Skeletal muscle cell (primary cell): Measurements from ENCODE around the gene MPP4.
A peak's percentile ranks its signal among the peaks of the same experiment; 100 is the strongest.

Experiments used
- DNase-seq: peaks from one replicate; pipeline ENCODE4 v3.0.0-alpha.2; 2010; ENCODE audit warnings: low read depth
- H3K4me3 ChIP-seq: 2 replicates; pipeline ENCODE4 v1.5.1; 2011; ENCODE audit warnings: low read depth, mild to moderate bottlenecking, control low read depth, low read length, moderate library complexity

MPP4 gene

GRCh38 chr2:201698588-201699226, at the start of gene MPP4:
MPP4 (minus strand) TSS chr2:201698644; CDS start chr2:201693954, 4,690 bp downstream.
- no peak within 1 kb of the TSS for H3K4me3 ChIP-seq
- DNase-seq: peak; percentile 21

GRCh38 chr2:201746551-201746950, 48.1 kb upstream of the MPP4 start:
- no peak overlapping the region for H3K4me3 ChIP-seq
- no peak for DNase-seq

- no peak overlapping the region for H3K4me3 ChIP-seq
- no peak for DNase-seq
Observed at GRCh38 chr2:201735486-201735885, 37.0 kb upstream of the MPP4 start.

- no peak overlapping the region for H3K4me3 ChIP-seq
- no peak for DNase-seq
Observed at GRCh38 chr2:201734111-201734510, 35.7 kb upstream of the MPP4 start.

DNA sequence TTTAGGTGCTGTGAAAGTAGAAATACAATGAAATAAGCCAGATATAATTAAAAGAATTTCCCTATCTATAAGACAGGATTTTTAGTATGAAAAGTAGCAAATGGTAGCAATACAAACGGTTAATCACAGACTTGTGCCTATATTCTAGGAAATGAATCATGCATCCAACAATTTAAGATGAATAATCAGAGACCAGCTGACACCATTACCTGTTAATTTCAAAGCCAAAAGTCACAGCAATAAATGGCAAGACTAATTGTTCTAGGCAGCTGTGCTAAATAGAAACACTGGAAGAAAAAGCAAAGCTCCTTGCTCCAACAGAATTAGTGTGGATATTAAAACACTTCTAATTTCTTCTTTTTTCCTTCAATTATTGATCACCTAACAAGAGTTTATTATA, 35.1 kb upstream of the MPP4 start:
- H3K4me3 ChIP-seq: no peak overlapping the region
- no peak for DNase-seq

DNA sequence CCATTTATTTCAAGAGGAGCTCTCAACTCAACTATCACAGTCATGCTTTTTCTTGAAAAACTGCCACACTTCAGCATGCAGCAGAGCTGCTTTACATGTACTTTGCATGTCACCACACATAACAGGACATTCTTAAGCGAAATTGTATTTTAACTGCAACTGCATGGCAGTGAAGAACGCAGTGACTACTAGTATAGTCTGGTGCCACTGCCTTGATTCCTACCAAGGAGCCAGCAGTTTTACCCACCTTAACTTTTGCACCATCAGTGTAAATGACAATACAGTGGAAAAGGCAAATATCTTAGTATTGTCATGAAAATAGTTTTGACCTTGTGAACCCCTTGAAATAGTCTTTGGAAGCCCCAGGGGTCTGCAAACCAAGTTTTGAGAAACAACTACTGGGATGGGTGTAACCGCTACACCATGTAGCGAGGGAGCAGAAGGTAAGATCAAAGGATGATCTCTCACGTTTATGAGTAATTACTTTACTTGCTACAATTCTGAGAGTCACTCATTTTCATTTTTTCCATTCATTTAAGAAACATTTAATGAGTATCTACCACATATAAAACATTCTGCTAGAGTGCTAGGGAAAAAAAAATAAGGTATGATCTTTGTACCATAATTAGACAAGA, 32.3 kb upstream of the MPP4 start:
- DNase-seq: no peak
- no peak overlapping the region for H3K4me3 ChIP-seq

- no peak overlapping the region for H3K4me3 ChIP-seq
- no peak for DNase-seq
Observed at GRCh38 chr2:201715459-201715858, 17.0 kb upstream of the MPP4 start.

- no peak overlapping the region for H3K4me3 ChIP-seq
- no peak for DNase-seq
Observed at GRCh38 chr2:201712726-201713125, 14.3 kb upstream of the MPP4 start.

DNA sequence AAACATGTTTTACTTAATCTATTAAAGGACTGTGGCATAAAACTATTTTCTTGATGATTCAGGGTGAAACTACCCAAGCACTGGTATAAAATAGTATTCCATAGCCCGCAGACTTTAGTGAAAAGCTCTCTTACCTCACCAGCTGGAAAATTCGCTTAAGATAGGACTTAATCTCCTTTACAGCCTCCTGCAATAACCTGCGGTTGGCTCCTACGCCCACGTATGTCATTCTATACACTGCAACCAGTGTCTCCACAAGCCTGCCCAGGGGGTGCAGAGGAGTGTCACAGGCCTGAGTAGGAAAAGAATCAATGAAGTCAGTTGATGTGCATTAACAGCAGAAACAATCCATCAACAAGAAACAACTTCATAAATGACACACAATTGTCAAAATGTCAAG, 11.3 kb upstream of the MPP4 start:
- no peak for DNase-seq
- H3K4me3 ChIP-seq: no peak overlapping the region

- H3K4me3 ChIP-seq: no peak overlapping the region
- DNase-seq: no peak
Observed at GRCh38 chr2:201709049-201709448, 10.6 kb upstream of the MPP4 start.

DNA sequence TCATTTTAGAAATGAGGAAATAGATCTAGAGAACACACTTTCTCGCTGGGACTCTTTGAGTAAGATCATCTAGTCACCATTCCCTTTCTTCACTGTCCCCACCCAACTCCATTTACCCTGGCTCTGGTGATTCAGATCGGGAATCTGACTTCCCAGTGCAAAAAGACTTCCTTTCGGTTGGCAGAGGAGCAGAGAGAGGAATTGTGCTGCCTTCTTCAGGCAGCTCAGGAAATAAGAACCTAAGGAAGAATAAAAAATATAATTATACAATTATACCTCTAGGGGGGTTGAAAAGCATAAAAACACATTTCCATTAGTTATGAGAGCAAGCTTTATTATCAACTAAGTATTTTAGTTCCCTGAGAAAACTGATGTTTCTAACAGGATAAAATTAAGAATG, 9.3 kb upstream of the MPP4 start:
- DNase-seq: peak; percentile 25
- no peak overlapping the region for H3K4me3 ChIP-seq

DNA sequence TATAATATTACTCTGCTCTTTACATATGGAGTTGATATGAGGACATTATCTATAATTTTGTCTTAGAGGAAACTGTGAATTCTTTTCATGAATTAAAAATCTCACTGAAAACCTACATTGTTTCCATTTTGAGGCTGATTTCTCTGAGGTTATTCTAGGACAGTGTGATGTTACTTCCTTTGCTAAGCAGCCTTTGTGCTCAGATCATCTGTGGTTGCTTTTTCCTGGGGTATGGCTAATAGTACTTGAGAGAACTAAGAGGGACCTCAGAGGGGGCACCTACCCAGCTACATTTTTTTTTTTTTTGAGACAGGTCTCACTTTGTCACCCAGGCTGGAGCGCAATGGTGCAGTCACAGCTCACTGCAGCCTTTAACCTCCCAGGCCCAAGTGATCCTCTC, 8.7 kb upstream of the MPP4 start:
- no peak overlapping the region for H3K4me3 ChIP-seq
- no peak for DNase-seq

DNA sequence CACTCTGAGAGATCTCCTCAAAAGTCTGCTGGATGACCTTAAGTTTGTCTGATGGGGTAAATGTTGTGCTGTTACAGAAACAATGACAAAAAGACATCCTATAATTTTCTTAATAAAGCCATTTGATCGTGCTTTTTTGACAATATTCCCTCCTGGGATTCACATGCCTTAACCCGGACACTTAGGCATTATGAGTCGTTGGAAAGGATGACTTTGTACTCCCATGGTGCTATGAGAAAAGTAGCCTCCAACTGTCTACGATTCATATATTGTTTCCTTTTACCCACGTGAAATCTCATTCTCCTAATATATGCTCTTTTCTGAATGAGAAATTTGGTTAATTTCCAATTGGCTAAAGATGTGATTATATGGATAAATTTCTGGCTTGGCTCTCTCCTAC, 6.1 kb upstream of the MPP4 start:
- no peak overlapping the region for H3K4me3 ChIP-seq
- DNase-seq: no peak

GRCh38 chr2:201701646-201702045, 3.2 kb upstream of the MPP4 start:
- DNase-seq: no peak
- H3K4me3 ChIP-seq: no peak overlapping the region

DNA sequence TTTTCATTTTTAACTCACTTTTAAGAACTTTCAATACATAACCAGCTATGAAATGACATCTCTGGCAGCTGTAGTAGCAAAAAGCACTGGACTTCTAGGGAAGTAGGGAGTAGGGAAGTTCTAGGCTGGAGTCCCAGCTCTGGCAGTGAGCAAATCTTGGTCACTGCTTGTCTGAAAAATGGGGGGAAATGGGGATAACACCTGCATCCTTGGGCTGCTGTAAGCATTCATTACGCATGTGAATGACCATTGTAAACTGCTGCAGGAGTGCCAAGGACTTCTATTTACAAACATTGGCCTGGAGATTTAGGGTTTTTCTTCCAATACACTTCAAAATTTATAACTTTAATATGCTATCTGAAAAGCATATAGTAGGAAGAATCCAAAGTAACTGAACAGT, 972 bp upstream of the MPP4 start:
- H3K4me3 ChIP-seq: no peak overlapping the region
- no peak for DNase-seq

DNA sequence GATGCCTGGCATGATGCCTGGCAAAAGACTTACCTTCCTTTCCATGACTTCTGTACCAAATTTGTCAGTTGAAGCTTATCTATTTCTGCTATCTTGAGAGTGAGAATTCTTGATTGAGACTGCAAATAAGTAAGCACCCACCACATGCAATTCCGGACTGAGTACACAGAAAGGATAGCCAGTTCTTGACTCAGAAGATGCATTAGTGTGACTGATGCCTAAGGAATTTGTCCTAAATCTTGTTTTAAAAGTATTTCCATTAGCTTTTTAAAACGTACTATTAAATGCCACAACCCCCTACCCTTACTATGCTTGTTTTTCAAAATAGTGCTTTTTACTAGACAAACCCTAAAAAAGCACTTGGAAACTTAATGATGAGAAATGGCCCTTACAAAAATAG, 545 bp downstream of the MPP4 start:
- H3K4me3 ChIP-seq: no peak overlapping the region
- peak; percentile 54 for DNase-seq

- peak; percentile 96 for DNase-seq
- H3K4me3 ChIP-seq: no peak overlapping the region
Observed at GRCh38 chr2:201696151-201696659, 2.2 kb downstream of the MPP4 start.

DNA sequence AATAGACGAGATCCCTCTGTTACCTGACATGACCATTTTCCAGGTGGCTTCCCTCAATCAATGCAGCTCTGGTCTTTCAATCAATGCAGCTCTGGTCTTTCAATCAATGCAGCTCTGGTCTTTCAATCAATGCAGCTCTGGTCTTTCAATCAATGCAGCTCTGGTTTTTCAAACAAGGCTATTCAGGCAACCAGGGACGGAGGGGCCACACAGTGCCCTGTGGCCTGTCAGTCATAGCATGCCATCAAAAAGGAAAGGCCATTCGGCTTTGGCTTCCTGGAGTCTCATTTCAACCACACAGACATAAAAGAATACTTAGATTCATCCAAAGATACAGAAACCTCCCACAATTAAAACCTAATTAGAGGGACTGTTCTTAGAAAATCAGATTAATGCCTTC, 13.3 kb downstream of the MPP4 start:
- no peak for DNase-seq
- no peak overlapping the region for H3K4me3 ChIP-seq

GRCh38 chr2:201680743-201681142, 17.7 kb downstream of the MPP4 start:
- H3K4me3 ChIP-seq: no peak overlapping the region
- DNase-seq: no peak

DNA sequence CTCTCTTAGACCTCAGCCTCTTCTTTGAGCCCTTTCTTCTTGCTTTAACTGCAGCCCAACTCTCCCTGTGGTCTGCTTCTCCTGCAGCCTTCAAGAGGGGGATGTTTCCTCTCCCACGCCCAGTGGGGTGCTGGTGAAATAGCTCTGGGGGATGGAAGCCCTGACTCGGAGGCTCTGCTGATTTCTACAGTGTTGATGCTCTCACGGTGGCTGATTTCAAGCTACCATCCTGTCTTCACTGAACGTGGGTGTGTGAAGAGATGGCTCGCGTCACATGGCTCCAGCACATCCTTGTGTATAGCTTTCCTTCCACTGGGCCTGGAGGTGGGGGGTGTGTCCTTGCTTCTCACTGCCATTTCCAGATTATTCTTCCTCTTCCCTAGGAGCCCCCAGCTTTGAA, 20.0 kb downstream of the MPP4 start:
- H3K4me3 ChIP-seq: no peak overlapping the region
- no peak for DNase-seq

DNA sequence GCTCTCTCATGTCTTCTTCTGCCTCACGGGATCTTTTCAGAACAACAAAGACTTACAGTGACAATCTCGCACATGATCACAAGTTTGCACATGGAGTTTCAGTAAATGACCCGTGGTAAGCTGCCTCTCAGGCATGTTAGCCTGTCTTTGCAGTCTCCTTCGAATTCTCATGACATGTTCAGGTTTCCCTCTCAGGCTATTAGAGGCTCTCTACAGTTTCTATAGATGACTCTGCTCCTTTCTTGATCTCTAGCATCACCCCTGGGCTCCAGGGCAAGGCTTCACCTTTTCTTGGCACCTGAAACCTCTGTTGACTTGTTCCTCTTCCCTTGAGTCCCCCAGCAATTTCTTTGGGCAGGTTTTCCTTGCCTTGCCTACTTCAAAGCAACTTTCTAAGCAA, 23.0 kb downstream of the MPP4 start:
- DNase-seq: no peak
- H3K4me3 ChIP-seq: no peak overlapping the region
